Stomach (tissue), 9 donors: ENCODE data around the gene ANXA9. TPM values are rescaled to one million over a fixed set of nuclear protein-coding genes. Genes with fewer than 3 reads are reported as not detected.

Experiments
- DNase-seq, 2 donors: peaks; one replicate each; pipeline versions ENCODE4 v3.0.0 to v3.0.0-alpha.2; 2013 to 2019
- H3K27ac ChIP-seq, 5 donors: fragments of 200-600 bp in 4 of 5; sonication (generic) in 4 of 5; one replicate each; pipeline ENCODE4 v1.5.1; 2013 to 2019; ENCODE audit warnings: mild to moderate bottlenecking in 1 of 5, moderate library complexity in 1 of 5
- H3K27me3 ChIP-seq, 3 donors: fragments of 200-600 bp; sonication (generic); one replicate each; pipeline ENCODE4 v1.5.1; 2017 to 2019; ENCODE audit warnings: mixed run types in 1 of 3
- H3K36me3 ChIP-seq, 4 donors: fragments of 200-600 bp; sonication (generic); 1 replicate in 3 of 4; 2 replicates in 1 of 4; pipeline ENCODE4 v1.5.1; 2016 to 2019
- H3K4me1 ChIP-seq, 4 donors: fragments of 200-600 bp; sonication (generic); one replicate each; pipeline ENCODE4 v1.5.1; 2016 to 2019
- H3K4me3 ChIP-seq, 4 donors: fragments of 200-600 bp; sonication (generic) in 3 of 4; one replicate each; pipeline ENCODE4 v1.5.1; 2016 to 2019; ENCODE audit warnings: mild to moderate bottlenecking in 1 of 4
- H3K9me3 ChIP-seq, 4 donors: fragments of 200-600 bp; sonication (generic); one replicate each; pipeline ENCODE4 v1.5.1; 2016 to 2019
- EP300 ChIP-seq: sonication (generic); formaldehyde crosslinking; IDR thresholded peaks from one replicate; pipeline ENCODE4 v1.6.1; 2017; ENCODE audit warnings: antibody characterized with exemption
- POLR2A ChIP-seq, 4 donors: fragments of 450-650 bp; IDR thresholded peaks; one replicate each; pipeline ENCODE4 v1.6.1; 2016; ENCODE audit warnings: antibody characterized with exemption in 4 of 4, control low read depth in 2 of 4, mild to moderate bottlenecking in 1 of 4, moderate library complexity in 1 of 4
- POLR2AphosphoS5 ChIP-seq, 3 donors: sonication (generic); formaldehyde crosslinking; IDR thresholded peaks; one replicate each; pipeline ENCODE4 v1.6.1; 2016; ENCODE audit warnings: antibody characterized with exemption in 3 of 3
- WGBS, 5 donors: extraction: QIAGEN DNeasy Blood & Tissue Kit in 3 of 5; methylation state at CpG; one replicate each; pipeline versions ENCODE4 v1.1.5 to v1.1.7; 2013 to 2018; 5-methylcytosine and 5-hydroxymethylcytosine counted together
- intact Hi-C: fragments of 100-400 bp; cut with DNase I; formaldehyde crosslinking; loops from one replicate; pipeline ENCODE4 v1.15.1; 2023; ENCODE audit warnings: low total_unique reads
- polyA plus RNA-seq, 3 donors: library from polyadenylated mRNA; stranded (reverse); fragments of 200-250 nt; gene quantifications; one replicate each; pipeline ENCODE4 v1.2.3, GENCODE V29; 2013
- total RNA-seq, 5 donors: library from RNA; depleted of rRNA; stranded (reverse); fragments of >200 nt; gene quantifications; one replicate each; pipeline versions ENCODE4 v1.1.0 to v1.2.3, GENCODE V29; 2014 to 2016
- TF ChIP-seq, protein P1 (sequence below), 7 experiments: fragments of 450-650 bp in 4 of 7; fragments of 200-600 bp in 3 of 7; sonication (generic) in 3 of 7; IDR thresholded peaks; one replicate each; pipeline ENCODE4 v1.5.1; 2016 to 2019; ENCODE audit warnings: antibody characterized with exemption in 7 of 7, control low read depth in 2 of 7, mild to moderate bottlenecking in 1 of 7
- donor health status: healthy with polysubstance abuse.
- donor health status: Bipolar disorder and iron deficiency.
- donor health status: healthy.

The ANXA9 gene
- total and polyA plus RNA-seq, 8 donors: 0.44 to 0.63 (median 0.46) TPM; not detected in 5

DNA sequence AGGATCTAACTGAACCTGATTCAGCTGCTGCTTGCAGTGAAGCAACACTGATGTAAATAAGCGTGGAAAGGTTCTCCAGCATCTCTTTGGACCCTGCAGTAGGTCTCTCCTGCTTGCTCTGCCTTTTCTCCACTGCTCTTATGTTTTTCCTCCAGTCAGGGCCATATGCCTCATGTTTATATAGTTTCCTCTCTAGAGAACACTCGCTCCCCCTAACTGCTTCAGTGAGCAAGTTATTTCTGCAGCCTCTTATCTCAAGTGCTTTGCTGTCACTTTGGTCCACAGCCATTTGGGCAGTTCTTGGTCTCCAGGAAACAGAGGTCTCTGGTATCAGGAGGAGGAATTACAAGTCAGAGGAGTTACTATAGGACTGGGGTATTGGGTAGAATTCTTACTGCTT, 31.4 kb downstream of the ANXA9 start:
- H3K4me1 ChIP-seq: peaks cover 28 to 56% (median 43%) of the 10 kb centered on the region in 4 donors
- peak overlapping the region; percentile 48 to 64 (median 56) for H3K27ac ChIP-seq
- TF ChIP-seq, protein P1, sequence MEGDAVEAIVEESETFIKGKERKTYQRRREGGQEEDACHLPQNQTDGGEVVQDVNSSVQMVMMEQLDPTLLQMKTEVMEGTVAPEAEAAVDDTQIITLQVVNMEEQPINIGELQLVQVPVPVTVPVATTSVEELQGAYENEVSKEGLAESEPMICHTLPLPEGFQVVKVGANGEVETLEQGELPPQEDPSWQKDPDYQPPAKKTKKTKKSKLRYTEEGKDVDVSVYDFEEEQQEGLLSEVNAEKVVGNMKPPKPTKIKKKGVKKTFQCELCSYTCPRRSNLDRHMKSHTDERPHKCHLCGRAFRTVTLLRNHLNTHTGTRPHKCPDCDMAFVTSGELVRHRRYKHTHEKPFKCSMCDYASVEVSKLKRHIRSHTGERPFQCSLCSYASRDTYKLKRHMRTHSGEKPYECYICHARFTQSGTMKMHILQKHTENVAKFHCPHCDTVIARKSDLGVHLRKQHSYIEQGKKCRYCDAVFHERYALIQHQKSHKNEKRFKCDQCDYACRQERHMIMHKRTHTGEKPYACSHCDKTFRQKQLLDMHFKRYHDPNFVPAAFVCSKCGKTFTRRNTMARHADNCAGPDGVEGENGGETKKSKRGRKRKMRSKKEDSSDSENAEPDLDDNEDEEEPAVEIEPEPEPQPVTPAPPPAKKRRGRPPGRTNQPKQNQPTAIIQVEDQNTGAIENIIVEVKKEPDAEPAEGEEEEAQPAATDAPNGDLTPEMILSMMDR (IDR thresholded peaks at IDR 0.05): peak in 1 of 7 experiments; percentile 26
- TF ChIP-seq POLR2A (IDR thresholded peaks at IDR 0.05) (no peak), POLR2AphosphoS5 (IDR thresholded peaks at IDR 0.05) (peak in 1 of 3 donors; percentile 35)
- 20 to 33% (median 27%) methylated on average over 2 of the region's 2 CpGs for WGBS, 5 donors
- H3K9me3 ChIP-seq: no peaks in the 10 kb centered on the region
- intact Hi-C loops: no loop called here
- peaks cover 0 to 19% (median 11%) of the 10 kb centered on the region in 4 donors for H3K36me3 ChIP-seq
- H3K4me3 ChIP-seq: no peak overlapping the region
- peak; percentile 63 to 86 for DNase-seq
- H3K27me3 ChIP-seq: no peaks in the 10 kb centered on the region

GRCh38 chr1:151024540-151025146, 42.6 kb downstream of the ANXA9 start:
- peaks cover 37 to 74% (median 68%) of the 10 kb centered on the region in 4 donors for H3K36me3 ChIP-seq
- intact Hi-C loops: loop anchor here (10.0 kb wide), 1 partner anchor 130 kb away; the partner anchor contains the start of gene TNFAIP8L2
- TF ChIP-seq, protein P1 (IDR thresholded peaks at IDR 0.05): peak in 5 of 7 experiments; percentile 52 to 74 (median 65)
- TF ChIP-seq EP300: no peak
- TF ChIP-seq POLR2AphosphoS5 (IDR thresholded peaks at IDR 0.05): peak in 1 of 3 donors; percentile 42
- TF ChIP-seq POLR2A (IDR thresholded peaks at IDR 0.05): no peak
- peak overlapping the region in 1 of 5 donors; percentile 57 for H3K27ac ChIP-seq
- peaks cover 0 to 17% (median 4%) of the 10 kb centered on the region in 4 donors for H3K4me1 ChIP-seq
- no peak overlapping the region for H3K4me3 ChIP-seq
- peak; percentile 86 to 90 for DNase-seq
- no peaks in the 10 kb centered on the region for H3K27me3 ChIP-seq
- no peaks in the 10 kb centered on the region for H3K9me3 ChIP-seq
- 20 to 28% (median 23%) methylated on average over 5 to 6 of the region's 6 CpGs for WGBS, 5 donors

DNA sequence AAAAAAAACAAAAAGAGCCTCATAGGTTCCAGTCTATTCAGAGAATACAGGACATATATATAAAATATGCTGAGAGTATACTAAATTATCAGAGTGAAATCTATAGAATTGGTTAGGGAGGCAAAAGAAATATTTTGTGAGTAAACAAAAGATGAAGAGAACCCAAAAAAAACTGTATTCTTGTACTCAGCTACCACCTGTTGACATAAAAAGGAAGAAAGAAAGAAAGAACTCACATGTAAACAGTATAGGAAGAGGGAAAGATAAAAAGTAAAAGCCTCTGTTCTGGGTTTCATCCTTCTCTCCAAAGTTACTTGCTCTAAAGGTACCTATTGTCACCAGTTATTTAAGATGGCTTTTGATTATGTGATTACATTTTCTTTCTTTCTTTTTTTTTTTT, 44.4 kb downstream of the ANXA9 start:
- H3K4me1 ChIP-seq: peaks cover 0 to 17% (median 4%) of the 10 kb centered on the region in 4 donors
- intact Hi-C loops: loop anchor here (10.0 kb wide), 1 partner anchor 128 kb away; the partner anchor contains the start of gene TNFAIP8L2
- no peak for DNase-seq
- H3K4me3 ChIP-seq: no peak overlapping the region
- no peaks in the 10 kb centered on the region for H3K9me3 ChIP-seq
- no peak for TF ChIP-seq EP300
- no peak overlapping the region for H3K27ac ChIP-seq
- peaks cover 35 to 78% (median 73%) of the 10 kb centered on the region in 4 donors for H3K36me3 ChIP-seq
- no peaks in the 10 kb centered on the region for H3K27me3 ChIP-seq

GRCh38 chr1:151032164-151032563, 50.1 kb downstream of the ANXA9 start:
- Histone ChIP-seq H3K4me3 (no peak overlapping the region), H3K36me3 (peaks cover 44 to 94% (median 82%) of the 10 kb centered on the region in 4 donors), H3K4me1 (peaks cover 0 to 8% (median 0%) of the 10 kb centered on the region in 4 donors), H3K27me3 (no peaks in the 10 kb centered on the region), H3K9me3 (no peaks in the 10 kb centered on the region), H3K27ac (no peak overlapping the region)
- DNase-seq: no peak
- intact Hi-C loops: no loop called here
- no peak for TF ChIP-seq POLR2A (IDR thresholded peaks at IDR 0.05)
- no peak for TF ChIP-seq POLR2AphosphoS5 (IDR thresholded peaks at IDR 0.05)
- TF ChIP-seq, protein P1 (IDR thresholded peaks at IDR 0.05): no peak
- TF ChIP-seq EP300: no peak
- WGBS, 5 donors: 95 to 98% (median 97%) methylated on average over 8 of the region's 8 CpGs

DNA sequence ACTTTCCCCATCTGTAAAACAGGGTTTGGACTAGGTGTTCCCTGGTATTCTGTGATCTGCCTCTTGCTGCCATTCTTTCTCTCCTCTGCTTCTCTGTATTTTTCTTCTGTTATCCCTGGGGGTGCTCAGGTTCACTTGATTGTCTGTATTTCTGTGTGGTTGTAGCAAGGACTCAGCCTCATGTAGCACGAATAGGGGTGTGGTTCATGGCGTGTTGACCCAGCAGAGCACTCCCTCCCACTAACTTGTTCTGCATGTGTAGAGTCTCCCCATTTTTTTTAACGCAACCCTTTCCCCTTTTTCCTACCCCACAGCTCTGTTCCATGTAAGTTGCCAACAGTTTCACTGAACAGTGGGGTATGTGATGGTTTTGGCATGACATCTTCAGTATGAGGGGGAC, 53.1 kb downstream of the ANXA9 start:
- Histone ChIP-seq H3K27me3 (no peaks in the 10 kb centered on the region), H3K4me3 (no peak overlapping the region), H3K9me3 (no peaks in the 10 kb centered on the region), H3K4me1 (peaks cover 0 to 8% (median 0%) of the 10 kb centered on the region in 4 donors), H3K27ac (no peak overlapping the region), H3K36me3 (peaks cover 24 to 64% (median 52%) of the 10 kb centered on the region in 4 donors)
- TF ChIP-seq POLR2A (IDR thresholded peaks at IDR 0.05): no peak
- no peak for TF ChIP-seq POLR2AphosphoS5 (IDR thresholded peaks at IDR 0.05)
- TF ChIP-seq EP300: no peak
- TF ChIP-seq, protein P1 (IDR thresholded peaks at IDR 0.05): no peak
- intact Hi-C loops: no loop called here
- 34 to 77% (median 49%) methylated on average over 3 of the region's 3 CpGs for WGBS, 5 donors
- peak in 1 of 2 donors; percentile 47 for DNase-seq
